ENCODE data around the gene OAS3.

Gene OAS3

DNA sequence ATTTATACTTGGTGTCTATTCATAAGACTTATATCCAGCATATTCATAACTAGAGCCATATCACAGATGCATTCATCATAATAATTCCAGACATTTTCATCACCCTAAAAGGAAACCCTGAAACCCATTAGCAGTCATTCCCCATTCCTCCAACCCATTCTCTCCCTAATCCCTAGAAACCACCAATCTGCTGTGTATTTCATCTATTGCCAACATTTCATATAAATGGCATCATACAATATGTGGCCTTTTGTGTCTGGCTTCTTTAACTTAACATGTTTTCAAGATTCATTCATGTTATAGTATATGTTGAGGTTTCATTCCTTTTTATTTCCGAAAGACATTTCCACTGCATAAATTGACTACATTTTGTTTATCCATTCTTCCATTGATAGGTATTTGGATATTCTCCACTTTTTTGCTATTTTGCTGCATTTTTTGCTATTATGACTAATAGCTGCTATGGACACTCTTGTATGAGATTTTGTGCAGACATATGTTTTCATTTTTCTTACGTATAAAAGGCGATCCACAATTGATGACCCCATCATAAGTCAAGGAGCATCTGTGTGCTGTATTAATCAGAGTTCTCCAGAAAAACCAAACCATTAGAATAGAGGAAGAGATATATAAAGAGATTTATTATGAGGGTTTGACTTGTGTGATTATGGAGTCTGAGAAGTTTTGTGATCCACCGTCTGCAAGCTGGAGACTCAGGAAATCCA lies 34.9 kb downstream of the OAS3 start:
- Histone ChIP-seq H3K27ac (ENCODE audit: low read length) (no peak overlapping the region), H3K4me1 (ENCODE audit: low read length) (peaks cover 12% of the 10 kb centered on the region), H3K9ac (ENCODE audit: low read length) (no peak overlapping the region), H2AFZ (ENCODE audit: low read depth, low read length) (no peak overlapping the region), H3K79me2 (ENCODE audit: low read length) (no peaks in the 10 kb centered on the region), H3K4me3 (ENCODE audit: low read length) (no peak overlapping the region), H3K27me3 (ENCODE audit: low read depth, low read length) (no peaks in the 10 kb centered on the region), H3K36me3 (replicated peaks; ENCODE audit: low read depth, low read length) (no peaks in the 10 kb centered on the region), H3K9me3 (ENCODE audit: insufficient read depth, low read length) (no peaks in the 10 kb centered on the region), H4K20me1 (ENCODE audit: insufficient read depth, low read length) (no peaks in the 10 kb centered on the region), H3K4me2 (ENCODE audit: low read length) (no peak overlapping the region)
- TF ChIP-seq, protein P1, sequence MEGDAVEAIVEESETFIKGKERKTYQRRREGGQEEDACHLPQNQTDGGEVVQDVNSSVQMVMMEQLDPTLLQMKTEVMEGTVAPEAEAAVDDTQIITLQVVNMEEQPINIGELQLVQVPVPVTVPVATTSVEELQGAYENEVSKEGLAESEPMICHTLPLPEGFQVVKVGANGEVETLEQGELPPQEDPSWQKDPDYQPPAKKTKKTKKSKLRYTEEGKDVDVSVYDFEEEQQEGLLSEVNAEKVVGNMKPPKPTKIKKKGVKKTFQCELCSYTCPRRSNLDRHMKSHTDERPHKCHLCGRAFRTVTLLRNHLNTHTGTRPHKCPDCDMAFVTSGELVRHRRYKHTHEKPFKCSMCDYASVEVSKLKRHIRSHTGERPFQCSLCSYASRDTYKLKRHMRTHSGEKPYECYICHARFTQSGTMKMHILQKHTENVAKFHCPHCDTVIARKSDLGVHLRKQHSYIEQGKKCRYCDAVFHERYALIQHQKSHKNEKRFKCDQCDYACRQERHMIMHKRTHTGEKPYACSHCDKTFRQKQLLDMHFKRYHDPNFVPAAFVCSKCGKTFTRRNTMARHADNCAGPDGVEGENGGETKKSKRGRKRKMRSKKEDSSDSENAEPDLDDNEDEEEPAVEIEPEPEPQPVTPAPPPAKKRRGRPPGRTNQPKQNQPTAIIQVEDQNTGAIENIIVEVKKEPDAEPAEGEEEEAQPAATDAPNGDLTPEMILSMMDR (IDR thresholded peaks at IDR 0.05; ENCODE audit: low read depth, low read length) = no peak
- TF ChIP-seq EZH2phosphoT487 (IDR thresholded peaks at IDR 0.05; ENCODE audit: low read depth) = no peak

DNA sequence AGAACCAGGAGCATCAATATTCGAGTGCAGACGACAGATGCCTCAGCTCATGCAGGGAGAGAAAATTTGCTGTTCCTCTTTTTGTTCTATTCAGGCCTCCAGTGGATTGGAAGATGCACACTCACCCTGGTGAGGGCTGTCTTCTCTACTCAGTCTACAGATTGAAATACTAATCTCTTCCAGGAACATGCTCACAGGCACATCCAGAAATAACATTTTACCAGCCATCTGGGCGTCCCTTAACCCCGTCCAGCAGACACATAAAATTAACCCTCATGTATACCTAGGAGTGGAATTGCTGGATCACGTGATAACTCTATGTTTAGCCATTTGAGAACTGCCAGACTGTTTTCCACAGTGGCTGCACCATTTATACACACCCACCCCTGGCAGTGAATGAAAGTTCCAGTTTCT lies 35.6 kb downstream of the OAS3 start:
- Histone ChIP-seq H3K79me2 (ENCODE audit: low read length) (no peaks in the 10 kb centered on the region), H3K4me1 (ENCODE audit: low read length) (peaks cover 18% of the 10 kb centered on the region), H3K36me3 (replicated peaks; ENCODE audit: low read depth, low read length) (no peaks in the 10 kb centered on the region), H3K27me3 (ENCODE audit: low read depth, low read length) (no peaks in the 10 kb centered on the region), H2AFZ (ENCODE audit: low read depth, low read length) (no peak overlapping the region), H4K20me1 (ENCODE audit: insufficient read depth, low read length) (no peaks in the 10 kb centered on the region), H3K4me2 (ENCODE audit: low read length) (no peak overlapping the region), H3K9ac (ENCODE audit: low read length) (no peak overlapping the region), H3K27ac (ENCODE audit: low read length) (no peak overlapping the region), H3K4me3 (ENCODE audit: low read length) (no peak overlapping the region), H3K9me3 (ENCODE audit: insufficient read depth, low read length) (no peaks in the 10 kb centered on the region)
- TF ChIP-seq, protein P1 (IDR thresholded peaks at IDR 0.05; ENCODE audit: low read depth, low read length) = no peak
- TF ChIP-seq EZH2phosphoT487 (IDR thresholded peaks at IDR 0.05; ENCODE audit: low read depth) = no peak

DNA sequence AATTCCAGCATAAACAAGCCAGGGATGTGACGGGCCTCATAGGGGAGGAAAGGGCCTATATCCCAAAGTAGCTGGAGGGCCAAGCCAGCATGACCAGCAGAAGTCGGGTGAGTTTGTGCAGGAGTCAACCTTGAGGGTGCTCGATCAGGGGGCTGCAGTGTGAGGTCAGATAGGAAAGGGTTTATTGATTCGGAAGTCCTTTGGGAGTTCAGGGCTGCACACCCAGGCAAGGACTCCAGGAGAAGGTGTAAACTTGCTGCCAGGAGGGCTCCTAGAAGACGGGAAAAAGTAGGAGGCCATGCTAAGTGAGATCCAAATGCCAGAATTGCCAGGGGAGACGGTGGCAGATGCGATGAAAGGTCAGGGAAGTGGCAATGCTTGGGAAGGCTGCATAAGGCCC lies 36.6 kb downstream of the OAS3 start:
- TF ChIP-seq, protein P1 (IDR thresholded peaks at IDR 0.05; ENCODE audit: low read depth, low read length) = no peak
- no peak overlapping the region for H3K4me3 ChIP-seq (ENCODE audit: low read length)
- H3K27ac ChIP-seq (ENCODE audit: low read length) = no peak overlapping the region
- H2AFZ ChIP-seq (ENCODE audit: low read depth, low read length) = no peak overlapping the region
- no peak overlapping the region for H3K4me2 ChIP-seq (ENCODE audit: low read length)
- H3K79me2 ChIP-seq (ENCODE audit: low read length) = no peaks in the 10 kb centered on the region
- H3K27me3 ChIP-seq (ENCODE audit: low read depth, low read length) = no peaks in the 10 kb centered on the region
- no peaks in the 10 kb centered on the region for H4K20me1 ChIP-seq (ENCODE audit: insufficient read depth, low read length)
- no peaks in the 10 kb centered on the region for H3K36me3 ChIP-seq (replicated peaks; ENCODE audit: low read depth, low read length)
- H3K4me1 ChIP-seq (ENCODE audit: low read length) = peaks cover 24% of the 10 kb centered on the region
- H3K9ac ChIP-seq (ENCODE audit: low read length) = no peak overlapping the region
- no peaks in the 10 kb centered on the region for H3K9me3 ChIP-seq (ENCODE audit: insufficient read depth, low read length)

DNA sequence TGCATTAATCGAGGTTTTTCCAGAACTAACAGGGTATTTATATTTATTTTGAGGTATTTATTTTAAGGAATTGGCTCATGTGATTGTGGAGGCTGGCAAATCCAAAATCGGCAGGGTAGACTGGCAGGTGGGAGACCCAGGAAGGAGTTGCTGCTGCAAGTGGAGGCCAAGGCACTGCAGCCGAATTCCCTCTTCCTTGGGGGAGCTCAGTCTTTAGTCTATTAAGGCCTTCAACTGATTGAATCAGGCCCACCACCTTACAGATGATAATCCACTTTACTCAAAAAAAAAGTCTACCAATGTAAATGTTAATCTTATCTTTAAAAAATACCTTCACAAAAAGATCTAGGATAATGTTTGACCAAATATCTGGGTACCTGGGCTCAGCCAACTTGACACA lies 38.9 kb downstream of the OAS3 start:
- H2AFZ ChIP-seq (ENCODE audit: low read depth, low read length) = no peak overlapping the region
- H3K4me2 ChIP-seq (ENCODE audit: low read length) = no peak overlapping the region
- no peak overlapping the region for H3K9ac ChIP-seq (ENCODE audit: low read length)

More for the DNA sequence above, 38.9 kb downstream of the OAS3 start:
- Histone ChIP-seq H3K79me2 (ENCODE audit: low read length) (no peaks in the 10 kb centered on the region), H3K27me3 (ENCODE audit: low read depth, low read length) (no peaks in the 10 kb centered on the region), H3K4me3 (ENCODE audit: low read length) (no peak overlapping the region), H3K27ac (ENCODE audit: low read length) (no peak overlapping the region), H3K36me3 (replicated peaks; ENCODE audit: low read depth, low read length) (no peaks in the 10 kb centered on the region), H4K20me1 (ENCODE audit: insufficient read depth, low read length) (no peaks in the 10 kb centered on the region), H3K9me3 (ENCODE audit: insufficient read depth, low read length) (no peaks in the 10 kb centered on the region), H3K4me1 (ENCODE audit: low read length) (peaks cover 24% of the 10 kb centered on the region)
- TF ChIP-seq, protein P1 (IDR thresholded peaks at IDR 0.05; ENCODE audit: low read depth, low read length) = no peak
- TF ChIP-seq EZH2phosphoT487 (IDR thresholded peaks at IDR 0.05; ENCODE audit: low read depth) = no peak

Data from OCI-LY3 (cell line).